HG03196 (cell line): ENCODE measurements around the gene NEK7.
"Not testable (repeated sequence)": the region's sequence is repeated elsewhere in the genome, so short reads cannot be mapped to it uniquely, and the experiment has no call there.

ENCODE experiments used
- ATAC-seq: cut with Tn5 transposase; IDR thresholded peaks from one replicate; pipeline ENCODE4 v1.9.1; 2021; ENCODE audit not compliant: unreplicated experiment

The NEK7 gene

GRCh38 chr1:198280080-198280479, 123.3 kb downstream of the NEK7 start:
- no peak for ATAC-seq

GRCh38 chr1:198281911-198282310, 125.1 kb downstream of the NEK7 start:
- ATAC-seq = no peak

DNA sequence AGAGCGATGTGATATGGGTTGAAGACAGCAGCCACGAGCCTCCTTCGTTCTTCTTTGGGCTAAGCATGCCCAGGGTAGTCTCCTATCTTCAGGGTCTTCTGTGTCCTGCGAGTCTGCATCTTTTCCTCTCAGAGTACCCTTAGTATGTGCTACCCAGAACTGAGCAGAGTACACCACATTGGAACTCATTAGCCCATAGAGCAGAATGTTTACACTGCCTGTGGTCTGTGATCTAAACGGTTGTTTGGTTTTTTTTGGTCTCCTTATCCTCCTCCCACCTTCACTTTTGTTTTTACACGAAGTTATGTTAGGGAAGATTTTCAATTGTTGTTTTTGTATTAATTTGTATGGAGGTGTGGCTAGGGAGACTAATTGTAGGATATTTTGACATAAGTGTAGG, 126.4 kb downstream of the NEK7 start:
- ATAC-seq = no peak

DNA sequence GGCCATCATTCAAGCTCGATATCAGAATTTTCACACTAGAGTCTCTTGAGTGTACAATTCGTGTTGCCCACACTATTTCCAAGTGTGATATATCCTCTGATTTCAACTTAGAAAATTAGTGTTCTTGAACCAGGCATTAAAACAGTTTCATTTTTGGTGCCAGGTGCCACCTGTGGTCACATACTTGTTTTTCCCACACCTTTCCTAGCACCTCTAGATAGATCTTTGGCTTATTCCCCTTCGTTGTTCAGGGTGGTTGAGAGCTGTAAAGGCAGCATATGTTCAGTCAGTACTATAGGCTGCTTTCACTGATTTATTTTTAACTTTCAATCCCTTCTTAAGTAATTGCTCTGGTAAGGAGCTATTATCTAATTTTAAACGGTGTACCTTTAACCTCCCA, 131.1 kb downstream of the NEK7 start:
- no peak for ATAC-seq

DNA sequence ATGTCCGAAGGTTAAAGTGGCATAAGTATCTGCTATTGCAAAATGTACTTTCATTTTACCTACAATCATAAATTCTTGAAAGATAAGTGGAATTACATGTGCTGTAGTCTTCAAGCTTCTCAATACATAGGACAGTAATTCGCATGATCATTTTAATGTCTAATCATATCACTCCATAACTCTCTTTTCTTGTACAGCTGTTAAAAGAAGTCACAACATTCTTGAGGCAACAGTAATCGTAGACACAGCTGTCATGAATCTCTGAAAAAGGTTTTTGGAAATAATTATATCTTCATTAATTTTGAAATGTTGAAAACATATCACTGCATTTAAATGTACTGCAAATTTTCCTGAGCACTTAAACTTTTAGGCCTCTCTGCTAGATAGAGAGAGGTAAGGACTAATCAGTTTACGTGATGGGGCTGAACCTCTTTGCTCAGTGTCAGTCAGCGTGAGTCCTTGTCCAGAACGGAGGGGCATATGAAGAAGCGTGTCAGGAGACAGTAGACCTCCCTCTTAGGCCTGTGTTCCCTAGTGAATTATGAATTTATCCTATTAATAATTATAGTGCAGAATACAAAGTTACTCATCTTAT, 133.4 kb downstream of the NEK7 start:
- no peak for ATAC-seq

DNA sequence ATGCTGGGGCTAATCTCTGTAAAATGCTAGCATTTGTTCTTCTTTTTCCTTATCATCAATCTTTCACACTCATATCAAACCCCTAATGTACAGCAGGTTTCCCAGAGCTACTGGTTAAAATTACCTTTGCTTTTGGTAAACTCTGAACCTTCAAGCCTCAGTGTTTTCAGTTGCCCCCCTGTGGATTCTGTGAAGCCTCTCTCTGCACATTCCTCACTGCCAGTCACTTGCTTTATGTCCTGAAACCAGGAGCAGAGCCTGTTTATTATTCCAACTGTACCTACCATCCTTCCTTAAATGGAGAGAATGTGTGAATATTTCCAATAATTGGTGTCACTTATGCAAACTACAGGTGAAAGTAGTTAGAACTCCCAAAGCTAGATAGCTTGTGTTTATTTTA, 134.2 kb downstream of the NEK7 start:
- no peak for ATAC-seq

GRCh38 chr1:198291924-198292323, 135.1 kb downstream of the NEK7 start:
- ATAC-seq = no peak

GRCh38 chr1:198295225-198295624, 138.4 kb downstream of the NEK7 start:
- no peak for ATAC-seq

GRCh38 chr1:198295971-198296370, 139.2 kb downstream of the NEK7 start:
- ATAC-seq = no peak

GRCh38 chr1:198297281-198297680, 140.5 kb downstream of the NEK7 start:
- no peak for ATAC-seq

DNA sequence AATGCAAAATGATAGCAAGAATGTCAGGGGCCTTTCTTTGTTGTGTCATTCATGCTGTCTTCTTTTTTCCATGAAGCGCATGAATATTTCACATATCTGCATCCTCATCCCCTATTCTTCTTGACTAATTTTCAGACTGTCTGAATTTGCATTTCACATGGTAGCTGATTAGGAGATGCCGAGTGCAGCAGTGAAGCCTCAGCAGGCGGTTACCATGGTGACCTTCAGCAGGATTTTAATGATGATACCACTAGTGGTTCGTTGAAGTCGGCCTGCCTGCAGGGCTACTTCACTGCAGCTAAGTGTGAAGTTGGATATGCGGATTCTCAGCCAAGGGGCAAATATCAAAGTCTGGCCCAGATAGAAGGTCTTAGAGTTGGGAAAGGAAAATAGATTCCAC, 141.8 kb downstream of the NEK7 start:
- ATAC-seq = no peak

- ATAC-seq = no peak
Measured at GRCh38 chr1:198300451-198300850, 143.7 kb downstream of the NEK7 start.

DNA sequence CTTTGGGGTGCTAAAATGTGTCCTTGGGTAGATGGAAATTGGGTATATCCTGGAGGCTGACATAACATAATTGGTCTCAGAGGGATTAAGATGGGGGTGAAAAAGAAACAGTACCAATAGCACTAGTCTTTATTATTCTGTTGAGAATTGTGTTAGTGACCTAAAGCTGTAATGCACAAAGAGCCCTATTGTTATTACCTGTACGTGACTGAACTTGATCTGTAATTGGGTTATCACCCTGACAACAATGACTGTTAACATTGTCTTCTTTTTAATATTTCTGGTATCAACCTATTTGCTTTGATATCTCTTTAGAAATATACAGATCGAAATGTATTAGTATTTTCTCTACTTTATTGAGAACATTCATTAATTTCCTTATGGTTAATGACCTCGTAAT, 147.6 kb downstream of the NEK7 start:
- no peak for ATAC-seq

DNA sequence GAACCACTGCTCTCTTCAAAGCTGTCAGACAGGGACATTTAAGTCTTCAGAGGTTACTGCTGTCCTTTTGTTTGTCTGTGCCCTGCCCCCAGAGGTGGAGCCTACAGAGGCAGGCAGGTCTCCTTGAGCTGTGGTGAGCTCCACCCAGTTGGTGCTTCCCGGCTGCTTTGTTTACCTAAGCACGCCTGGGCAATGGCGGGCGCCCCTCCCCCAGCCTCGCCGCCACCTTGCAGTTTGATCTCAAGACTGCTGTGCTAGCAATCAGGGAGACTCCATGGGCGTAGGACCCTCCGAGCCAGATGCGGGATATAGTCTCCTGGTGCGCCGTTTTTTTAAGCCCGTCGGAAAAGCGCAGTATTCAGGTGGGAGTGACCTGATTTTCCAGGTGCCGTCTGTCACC, 158.0 kb downstream of the NEK7 start:
- ATAC-seq = not testable (repeated sequence)

- not testable (repeated sequence) for ATAC-seq
Measured at GRCh38 chr1:198315331-198315730, 158.5 kb downstream of the NEK7 start.

DNA sequence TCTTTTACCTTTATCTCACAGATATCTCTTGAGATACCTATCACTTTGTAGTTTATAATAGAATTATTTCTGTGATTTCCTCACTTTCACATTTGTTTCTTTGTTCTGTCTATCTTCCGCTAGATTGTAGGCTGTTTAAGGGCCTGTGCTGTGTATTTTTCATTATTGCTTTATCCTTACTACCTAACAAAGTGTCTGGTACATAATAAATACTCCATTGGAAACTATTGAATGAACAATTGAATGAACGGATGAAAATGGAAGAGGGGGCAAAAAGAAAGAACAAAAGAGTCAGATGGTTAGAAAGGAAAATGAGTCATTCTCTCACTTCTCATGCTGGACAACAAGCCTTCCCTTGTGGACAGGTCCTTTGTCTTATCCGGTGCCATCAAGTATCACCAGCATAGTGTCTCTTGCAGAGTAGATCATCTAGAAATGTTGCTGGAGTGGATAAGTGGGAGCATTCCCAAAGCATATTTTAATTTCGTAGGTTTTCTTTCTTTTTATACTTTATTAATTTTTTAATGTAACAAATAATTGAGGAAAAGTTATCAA, 159.8 kb downstream of the NEK7 start:
- no peak for ATAC-seq

GRCh38 chr1:198318085-198318484, 161.3 kb downstream of the NEK7 start:
- peak; percentile 81 for ATAC-seq

DNA sequence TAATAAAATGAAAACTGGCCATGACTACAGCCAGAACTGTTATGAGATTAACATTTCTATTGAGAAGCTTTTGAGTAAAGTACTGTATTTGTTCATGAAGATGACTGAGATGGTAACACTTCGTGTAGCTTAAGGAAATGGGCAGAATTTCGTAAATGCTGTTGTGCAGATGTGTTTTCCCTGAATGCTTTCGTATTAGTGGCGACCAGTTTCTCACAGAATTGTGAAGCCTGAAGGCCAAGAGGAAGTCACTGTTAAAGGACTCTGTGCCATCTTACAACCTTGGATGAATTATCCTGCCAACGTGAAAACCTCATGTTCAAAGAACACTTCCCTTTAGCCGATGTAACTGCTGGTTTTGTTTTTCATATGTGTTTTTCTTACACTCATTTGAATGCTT, 164.0 kb downstream of the NEK7 start:
- ATAC-seq = no peak

DNA sequence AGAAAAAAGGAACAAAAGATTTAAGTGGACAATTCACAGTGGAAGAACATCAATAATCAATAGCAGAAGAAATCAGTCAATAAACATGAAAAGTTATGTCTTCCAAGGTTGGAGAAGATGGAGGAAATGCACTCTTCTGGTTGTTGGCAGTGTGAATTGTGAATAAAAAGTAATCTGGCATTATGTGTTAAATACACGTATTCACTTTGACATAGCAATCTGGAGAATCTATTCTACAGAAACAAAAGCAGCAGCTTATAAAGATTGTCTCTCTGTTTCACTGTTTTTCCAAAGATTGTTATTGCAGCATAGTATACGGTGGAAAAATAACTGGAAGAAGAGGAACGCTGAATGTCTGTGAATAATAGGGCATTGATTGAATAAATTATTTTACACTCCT, 169.4 kb downstream of the NEK7 start:
- no peak for ATAC-seq

DNA sequence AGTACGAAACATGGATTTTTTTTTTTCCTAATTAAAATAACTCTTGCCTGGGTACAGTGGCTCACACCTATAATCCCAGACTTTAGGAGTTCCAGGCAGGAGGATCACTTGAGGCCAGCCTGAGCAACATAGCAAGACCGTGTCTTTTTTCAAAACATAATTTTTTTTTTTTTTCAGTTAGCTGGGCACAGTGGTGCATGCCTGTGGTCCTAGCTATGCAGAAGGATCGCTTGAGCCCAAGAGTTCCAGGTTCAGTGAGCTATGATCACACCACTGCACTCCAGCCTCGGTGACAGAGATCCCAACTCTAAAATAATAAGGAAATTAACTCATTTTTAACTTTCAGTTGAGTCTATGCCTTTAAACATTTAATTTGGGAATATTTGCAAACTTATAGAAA, 170.1 kb downstream of the NEK7 start:
- ATAC-seq = no peak

- ATAC-seq = no peak
Measured at GRCh38 chr1:198328458-198329032, 171.7 kb downstream of the NEK7 start.

GRCh38 chr1:198330982-198331615, 174.3 kb downstream of the NEK7 start:
- ATAC-seq = no peak
